ENCODE measurements around the gene CEACAM21. TPM values are rescaled to one million over a fixed set of nuclear protein-coding genes. Genes with fewer than 3 reads are reported as not detected.

The CEACAM21 gene
- total RNA-seq = 31.1 and 32.8 TPM in 2 replicates

DNA sequence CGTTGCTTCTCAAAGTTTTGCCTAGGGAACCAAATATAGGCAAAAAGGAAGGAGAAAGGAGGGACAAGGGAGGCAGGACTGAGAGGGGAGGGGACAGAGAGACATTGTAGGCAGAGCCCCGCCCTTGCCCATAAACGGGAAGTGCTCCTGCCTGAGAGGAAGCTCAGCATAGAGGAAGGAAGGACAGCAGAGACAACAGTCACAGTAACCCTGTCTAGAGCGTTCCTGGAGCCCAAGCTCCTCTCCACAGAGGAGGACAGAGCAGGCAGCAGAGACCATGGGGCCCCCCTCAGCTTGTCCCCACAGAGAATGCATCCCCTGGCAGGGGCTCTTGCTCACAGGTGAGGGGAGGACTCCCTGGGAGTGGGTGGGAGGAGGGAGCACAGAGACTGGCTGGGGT lies at the start of gene CEACAM21:
Gene CEACAM21 (plus strand): TSS at position 169 of the 400 bp plus-strand sequence. CDS start 109 bp downstream, at position 278.
- Mint-ChIP-seq H3K27me3 (no peaks in the 10 kb centered on the region), H3K4me1 (peaks cover 22% of the 10 kb centered on the region), H3K9me3 (peaks cover 10% of the 10 kb centered on the region), H3K36me3 (ENCODE audit: low read depth) (peaks cover 41% of the 10 kb centered on the region), H3K27ac (peak within 1 kb of the TSS; percentile 80), H3K4me3 (peak within 1 kb of the TSS; percentile 81)
- intact Hi-C loops (cut with micrococcal nuclease) = no loop called here
- DNase-seq = peak; percentile 90

DNA sequence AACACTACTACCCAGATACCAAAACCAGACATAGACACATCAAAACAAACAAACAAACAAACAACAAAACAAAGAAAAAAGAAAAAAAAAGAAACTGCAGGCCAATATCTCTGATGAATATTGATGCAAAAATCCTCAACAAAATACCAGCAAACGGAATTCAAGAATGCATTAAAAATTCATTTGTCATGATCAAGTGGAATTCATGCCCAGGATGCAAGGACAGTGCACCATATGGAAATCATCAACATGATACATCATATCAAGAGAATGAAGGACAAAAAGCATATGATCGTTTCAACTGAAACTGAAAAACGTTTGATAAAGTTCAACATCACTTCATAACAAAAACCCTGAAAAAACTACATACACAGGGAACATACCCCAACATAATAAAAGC lies 48.9 kb upstream of the CEACAM21 start:
- DNase-seq = no peak
- peaks cover 23% of the 10 kb centered on the region for H3K9me3 Mint-ChIP-seq
- H3K27me3 Mint-ChIP-seq = peaks cover 15% of the 10 kb centered on the region
- H3K27ac Mint-ChIP-seq = no peak overlapping the region
- peaks cover 38% of the 10 kb centered on the region for H3K4me1 Mint-ChIP-seq
- H3K4me3 Mint-ChIP-seq = no peak overlapping the region
- intact Hi-C loops (cut with micrococcal nuclease) = no loop called here
- H3K36me3 Mint-ChIP-seq (ENCODE audit: low read depth) = peaks cover 23% of the 10 kb centered on the region

GRCh38 chr19:41528106-41528505 lies 47.9 kb upstream of the CEACAM21 start:
- Mint-ChIP-seq H3K36me3 (ENCODE audit: low read depth) (peaks cover 23% of the 10 kb centered on the region), H3K9me3 (peaks cover 23% of the 10 kb centered on the region), H3K4me1 (peaks cover 38% of the 10 kb centered on the region), H3K4me3 (no peak overlapping the region), H3K27me3 (peaks cover 15% of the 10 kb centered on the region), H3K27ac (no peak overlapping the region)
- DNase-seq = no peak
- intact Hi-C loops (cut with micrococcal nuclease) = no loop called here

GRCh38 chr19:41529484-41530183 lies 46.3 kb upstream of the CEACAM21 start:
- Mint-ChIP-seq H3K4me1 (peaks cover 50% of the 10 kb centered on the region), H3K27me3 (peaks cover 15% of the 10 kb centered on the region), H3K4me3 (peak overlapping the region; percentile 10), H3K36me3 (ENCODE audit: low read depth) (peaks cover 23% of the 10 kb centered on the region), H3K27ac (peak overlapping the region; percentile 88), H3K9me3 (peaks cover 23% of the 10 kb centered on the region)
- DNase-seq = peak; percentile 66
- intact Hi-C loops (cut with micrococcal nuclease) = loop anchor here (5.0 kb wide), 3 partner anchors 167 to 267 kb away; partner anchors contain the start of genes B9D2 and HNRNPUL1

DNA sequence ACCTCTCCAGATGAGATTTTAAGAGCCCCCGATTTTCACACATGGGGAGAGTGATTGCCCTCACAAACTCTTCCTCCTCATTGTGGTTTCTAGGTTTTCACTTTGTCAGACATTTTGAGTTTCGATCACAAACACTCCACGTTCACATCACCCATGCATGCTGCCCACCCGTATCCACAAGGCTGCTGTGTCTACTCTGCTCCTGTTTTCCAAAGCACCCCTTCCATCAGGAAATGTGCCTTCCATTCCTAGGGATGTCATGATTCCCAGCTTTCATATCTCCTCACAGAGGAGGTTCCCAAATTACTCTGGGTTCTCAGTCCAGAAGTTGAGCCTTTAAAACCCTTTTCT lies 45.8 kb upstream of the CEACAM21 start:
- Mint-ChIP-seq H3K27me3 (peaks cover 11% of the 10 kb centered on the region), H3K9me3 (peaks cover 23% of the 10 kb centered on the region), H3K4me3 (peak overlapping the region; percentile 84), H3K36me3 (ENCODE audit: low read depth) (peaks cover 23% of the 10 kb centered on the region), H3K4me1 (peaks cover 56% of the 10 kb centered on the region), H3K27ac (peak overlapping the region; percentile 88)
- intact Hi-C loops (cut with micrococcal nuclease) = loop anchor here (5.0 kb wide), 3 partner anchors 168 to 268 kb away; partner anchors contain the start of genes B9D2 and HNRNPUL1
- peak; percentile 62 for DNase-seq

DNA sequence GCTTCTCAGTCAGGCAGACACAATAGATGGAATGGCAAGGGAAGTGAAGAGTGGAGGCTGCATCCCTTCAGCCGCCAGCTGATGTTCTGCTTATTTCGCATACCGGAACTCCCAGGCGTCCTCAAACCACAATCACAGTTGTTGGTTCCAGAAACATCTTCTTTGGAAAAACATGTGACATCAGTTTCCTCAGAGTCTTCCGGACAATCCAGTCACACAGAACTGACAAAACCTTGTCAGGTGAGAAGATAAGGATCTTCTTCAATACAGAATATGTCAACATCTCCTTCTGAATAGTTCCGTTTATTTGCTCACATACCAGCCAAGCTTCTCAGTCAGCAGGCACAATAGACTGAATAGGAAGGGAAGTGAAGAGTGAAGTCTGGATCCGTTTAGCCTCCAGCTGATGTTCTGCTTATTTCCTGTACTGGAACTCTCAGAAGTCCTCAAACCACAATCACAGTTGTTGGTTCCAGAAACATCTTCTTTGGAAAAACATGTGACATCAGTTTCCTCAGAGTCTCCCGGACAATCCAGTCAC lies 45.1 kb upstream of the CEACAM21 start:
- Mint-ChIP-seq H3K9me3 (peaks cover 23% of the 10 kb centered on the region), H3K27ac (peak overlapping the region; percentile 88), H3K36me3 (ENCODE audit: low read depth) (peaks cover 23% of the 10 kb centered on the region), H3K27me3 (peaks cover 8% of the 10 kb centered on the region), H3K4me3 (peak overlapping the region; percentile 84), H3K4me1 (peaks cover 57% of the 10 kb centered on the region)
- DNase-seq = peak; percentile 77
- intact Hi-C loops (cut with micrococcal nuclease) = loop anchor here (1.0 to 5.0 kb wide), 4 partner anchors 10 to 269 kb away; partner anchors contain the start of genes B9D2 and HNRNPUL1

- intact Hi-C loops (cut with micrococcal nuclease) = loop anchor here (1.0 to 5.0 kb wide), 4 partner anchors 10 to 269 kb away; partner anchors contain the start of genes B9D2 and HNRNPUL1
Observed at GRCh38 chr19:41531438-41532311, 44.3 kb upstream of the CEACAM21 start.

GRCh38 chr19:41532526-41532925 lies 43.4 kb upstream of the CEACAM21 start:
- intact Hi-C loops (cut with micrococcal nuclease) = loop anchor here (5.0 kb wide), 3 partner anchors 170 to 270 kb away; partner anchors contain the start of genes B9D2 and HNRNPUL1
- H3K27me3 Mint-ChIP-seq = no peaks in the 10 kb centered on the region
- peaks cover 63% of the 10 kb centered on the region for H3K4me1 Mint-ChIP-seq
- peak overlapping the region; percentile 84 for H3K4me3 Mint-ChIP-seq
- H3K9me3 Mint-ChIP-seq = peaks cover 23% of the 10 kb centered on the region
- H3K27ac Mint-ChIP-seq = peak overlapping the region; percentile 88
- DNase-seq = no peak
- peaks cover 30% of the 10 kb centered on the region for H3K36me3 Mint-ChIP-seq (ENCODE audit: low read depth)

More at GRCh38 chr19:41531438-41532311, 44.3 kb upstream of the CEACAM21 start:
- Mint-ChIP-seq H3K27me3 (peaks cover 4% of the 10 kb centered on the region), H3K27ac (peak overlapping the region; percentile 88), H3K4me3 (peak overlapping the region; percentile 84), H3K9me3 (peaks cover 23% of the 10 kb centered on the region), H3K4me1 (peaks cover 61% of the 10 kb centered on the region), H3K36me3 (ENCODE audit: low read depth) (peaks cover 28% of the 10 kb centered on the region)
- DNase-seq = peak; percentile 96

DNA sequence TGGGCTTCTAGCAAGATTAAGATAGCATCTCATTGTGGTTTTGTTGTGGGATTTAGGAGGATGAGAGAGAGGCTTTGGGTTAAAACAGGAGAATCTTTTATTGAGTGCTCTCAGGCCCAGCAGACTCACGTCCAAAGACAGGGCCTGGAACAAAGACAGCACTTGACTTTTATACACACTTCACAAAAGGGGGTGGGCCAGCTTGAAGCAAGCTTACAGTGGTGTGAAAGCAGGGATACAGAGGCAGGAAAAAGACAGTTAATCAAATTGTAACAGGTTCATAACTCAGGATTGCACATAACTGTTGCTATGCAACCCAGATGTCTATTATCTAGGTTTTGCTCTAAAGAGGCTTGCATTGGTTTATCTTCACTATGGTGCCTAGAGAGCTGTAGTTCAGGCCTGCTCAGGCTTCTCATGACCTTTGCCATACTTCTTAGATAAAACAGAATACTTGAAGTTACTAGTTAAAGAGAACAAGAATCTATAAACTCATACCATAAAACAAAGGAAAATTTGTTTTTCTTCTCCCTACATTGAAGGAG lies 42.2 kb upstream of the CEACAM21 start:
- Mint-ChIP-seq H3K4me3 (peak overlapping the region; percentile 74), H3K36me3 (ENCODE audit: low read depth) (peaks cover 35% of the 10 kb centered on the region), H3K27ac (peak overlapping the region; percentile 88), H3K27me3 (no peaks in the 10 kb centered on the region), H3K4me1 (peaks cover 65% of the 10 kb centered on the region), H3K9me3 (peaks cover 23% of the 10 kb centered on the region)
- peak; percentile 74 for DNase-seq
- intact Hi-C loops (cut with micrococcal nuclease) = loop anchor here (2.0 to 5.0 kb wide), 4 partner anchors 15 to 271 kb away; partner anchors contain the start of genes B9D2 and HNRNPUL1

DNA sequence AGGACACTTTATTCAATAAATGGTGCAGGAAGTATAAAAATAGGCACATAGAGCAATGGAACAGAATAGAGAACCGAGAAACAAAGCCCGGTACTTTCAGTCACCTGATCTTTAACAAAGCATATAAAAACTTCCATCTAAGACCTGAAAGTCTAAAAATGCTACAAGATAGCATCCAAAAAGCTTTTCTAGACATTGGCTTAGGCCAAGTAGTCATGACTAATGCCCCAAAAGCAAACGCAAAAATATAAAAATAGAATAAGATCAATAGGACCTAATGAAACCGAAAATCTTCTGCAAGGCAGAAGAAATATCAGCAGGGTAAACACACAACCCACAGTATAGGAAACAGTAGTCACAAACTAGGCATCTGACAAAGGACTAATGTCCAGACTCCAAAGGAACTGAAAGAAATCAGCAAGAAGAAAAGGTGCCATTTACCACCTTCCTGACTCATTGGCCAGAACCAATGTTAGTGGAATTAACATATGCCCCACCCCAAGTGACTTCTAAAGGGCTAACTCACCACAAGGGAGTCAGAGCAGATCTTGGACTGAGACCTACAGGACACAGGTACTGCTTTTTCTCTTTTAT lies 40.8 kb upstream of the CEACAM21 start:
- Mint-ChIP-seq H3K27ac (peak overlapping the region; percentile 90), H3K36me3 (ENCODE audit: low read depth) (peaks cover 25% of the 10 kb centered on the region), H3K4me3 (peak overlapping the region; percentile 76), H3K9me3 (peaks cover 14% of the 10 kb centered on the region), H3K4me1 (peaks cover 61% of the 10 kb centered on the region), H3K27me3 (no peaks in the 10 kb centered on the region)
- peak; percentile 74 for DNase-seq
- intact Hi-C loops (cut with micrococcal nuclease) = loop anchor here (1.0 to 2.0 kb wide), 3 partner anchors 8 to 86 kb away; no protein-coding TSS in a partner anchor

DNA sequence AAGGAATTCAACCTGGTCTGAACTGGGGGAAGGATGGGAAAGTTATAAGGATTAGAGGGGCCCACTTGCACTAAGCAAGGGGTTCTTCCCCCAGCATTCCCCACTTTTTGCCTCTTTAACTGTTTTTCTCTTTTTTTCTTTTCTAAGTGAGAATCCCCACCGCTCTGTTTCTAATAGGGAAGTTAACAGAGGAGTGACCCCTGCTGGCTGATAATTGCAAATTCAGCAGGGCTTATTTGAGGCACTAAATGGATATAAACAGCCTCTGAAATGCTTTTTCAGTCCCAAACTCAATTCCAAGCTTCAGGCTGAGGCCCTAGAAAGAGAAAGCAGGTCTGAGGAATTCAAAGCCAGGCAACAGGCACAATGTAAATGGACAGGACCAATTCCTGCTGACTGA lies 38.2 kb upstream of the CEACAM21 start:
- intact Hi-C loops (cut with micrococcal nuclease) = no loop called here
- DNase-seq = peak; percentile 84
- peaks cover 54% of the 10 kb centered on the region for H3K4me1 Mint-ChIP-seq

GRCh38 chr19:41540041-41540695 lies 35.8 kb upstream of the CEACAM21 start:
- no peaks in the 10 kb centered on the region for H3K9me3 Mint-ChIP-seq
- H3K4me1 Mint-ChIP-seq = peaks cover 50% of the 10 kb centered on the region
- H3K4me3 Mint-ChIP-seq = no peak overlapping the region
- H3K27me3 Mint-ChIP-seq = no peaks in the 10 kb centered on the region
- intact Hi-C loops (cut with micrococcal nuclease) = loop anchor here (10.0 kb wide), 2 partner anchors 405 to 935 kb away; partner anchors contain the start of gene LTBP4
- H3K27ac Mint-ChIP-seq = peak overlapping the region; percentile 62
- no peak for DNase-seq
- H3K36me3 Mint-ChIP-seq (ENCODE audit: low read depth) = peaks cover 15% of the 10 kb centered on the region

More for the DNA sequence above, 38.2 kb upstream of the CEACAM21 start:
- H3K4me3 Mint-ChIP-seq = no peak overlapping the region
- no peaks in the 10 kb centered on the region for H3K9me3 Mint-ChIP-seq
- peaks cover 15% of the 10 kb centered on the region for H3K36me3 Mint-ChIP-seq (ENCODE audit: low read depth)
- H3K27ac Mint-ChIP-seq = peak overlapping the region; percentile 31
- no peaks in the 10 kb centered on the region for H3K27me3 Mint-ChIP-seq
